GM12878 (cell line): Measurements from ENCODE around the gene ASCC1.

ENCODE experiments used
- CTCF ChIP-seq, 3 experiments: IDR thresholded peaks in 2 of 3; conservative IDR thresholded peaks in 1 of 3; 2 replicates each; pipeline ENCODE4 v1.5.1; 2011; ENCODE audit warnings: low read depth in 3 of 3, low read length in 3 of 3, mild to moderate bottlenecking in 3 of 3, control low read depth in 2 of 3, moderate library complexity in 2 of 3, inconsistent platforms in 1 of 3, mixed read lengths in 1 of 3; ENCODE audit not compliant: control insufficient read depth in 2 of 3, insufficient read depth in 1 of 3; ENCODE audit errors: extremely low read depth in 1 of 3
- EZH2 ChIP-seq: IDR thresholded peaks from 2 replicates; pipeline ENCODE4 v1.6.1; 2012; ENCODE audit warnings: low read depth, mild to moderate bottlenecking, control low read depth, inconsistent platforms, low read length, borderline replicate concordance; ENCODE audit not compliant: control insufficient read depth

- TF ChIP-seq CTCF (IDR thresholded peaks at IDR 0.05 in 2 of 3, conservative IDR thresholded peaks at IDR 0.05 in 1 of 3; ENCODE audit: control insufficient read depth in 2 of 3, extremely low read depth in 1 of 3, insufficient read depth in 1 of 3, low read depth in 3 of 3, low read length in 3 of 3): no peak
- TF ChIP-seq EZH2: no peak
Observed at GRCh38 chr10:72099600-72099921, 116.5 kb downstream of the ASCC1 start.
